T-helper 1 cell (primary cell): Measurements from ENCODE around the gene OR2Z1.
"Not testable (repeated sequence)": the region's sequence is repeated elsewhere in the genome, so short reads cannot be mapped to it uniquely, and the experiment has no call there.

Experiments
- DNase-seq, 5 donors: peaks; one replicate each; pipeline ENCODE4 v3.0.0-alpha.2; 2012 to 2020

Gene OR2Z1

DNA sequence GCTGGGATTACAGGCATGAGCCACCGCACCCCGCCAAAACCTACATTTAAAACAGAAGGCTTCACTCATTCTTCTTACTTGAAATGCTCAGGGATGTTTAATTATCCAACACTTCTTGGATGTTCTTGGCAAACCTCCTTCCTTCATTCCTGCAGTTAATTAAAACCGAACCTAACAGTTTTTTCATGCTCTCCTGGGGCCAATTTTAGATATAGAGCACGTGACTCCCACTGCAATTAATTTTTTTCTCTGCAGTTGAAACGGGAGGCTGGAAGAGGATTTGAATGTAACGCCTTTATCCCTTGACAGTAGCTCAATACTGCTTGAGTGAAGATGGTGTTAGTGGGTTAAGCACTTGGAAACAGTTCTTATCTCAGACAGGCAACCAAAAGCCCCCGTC is 18.2 kb upstream of the OR2Z1 start:
- DNase-seq, result no peak

DNA sequence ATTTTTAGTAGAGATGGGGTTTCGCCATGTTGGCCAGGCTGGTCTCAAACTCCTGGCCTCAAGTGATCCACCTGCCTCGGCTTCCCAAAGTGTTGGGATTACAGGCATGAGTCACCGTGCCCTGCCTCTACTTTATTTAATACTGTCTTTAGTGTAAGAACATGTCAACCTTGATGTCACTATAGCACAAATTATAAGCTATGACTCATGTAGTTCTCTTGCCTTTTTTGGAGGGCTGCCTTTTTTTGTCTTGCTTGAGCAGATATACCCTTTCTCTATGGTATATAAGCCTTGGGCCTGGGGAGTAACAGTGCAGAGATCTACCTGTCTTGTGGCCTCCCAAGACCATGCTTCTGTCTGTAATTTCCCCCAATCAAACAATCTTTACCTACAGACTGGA is 16.1 kb upstream of the OR2Z1 start:
- peak in 1 of 5 donors; percentile 28 for DNase-seq

DNA sequence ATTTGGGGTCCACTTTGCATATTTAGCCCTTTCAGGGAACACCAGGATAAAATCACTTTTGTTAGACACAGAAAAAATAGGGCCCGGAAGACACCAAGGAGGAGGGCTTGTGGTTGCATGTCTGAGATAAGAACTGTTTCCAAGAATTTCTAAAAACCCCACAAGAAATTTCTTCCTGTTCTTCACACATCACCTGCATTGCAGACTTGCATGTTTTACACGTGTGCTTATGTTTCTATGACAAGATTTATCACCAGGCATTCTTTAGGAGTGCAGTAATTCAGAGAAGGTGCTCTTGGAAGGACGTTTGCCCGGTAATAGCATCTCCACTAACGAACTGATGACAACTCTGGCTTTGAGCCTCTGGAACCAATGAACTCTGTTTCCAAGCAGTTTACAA is 15.7 kb upstream of the OR2Z1 start:
- DNase-seq, result peak in 1 of 5 donors; percentile 47

DNA sequence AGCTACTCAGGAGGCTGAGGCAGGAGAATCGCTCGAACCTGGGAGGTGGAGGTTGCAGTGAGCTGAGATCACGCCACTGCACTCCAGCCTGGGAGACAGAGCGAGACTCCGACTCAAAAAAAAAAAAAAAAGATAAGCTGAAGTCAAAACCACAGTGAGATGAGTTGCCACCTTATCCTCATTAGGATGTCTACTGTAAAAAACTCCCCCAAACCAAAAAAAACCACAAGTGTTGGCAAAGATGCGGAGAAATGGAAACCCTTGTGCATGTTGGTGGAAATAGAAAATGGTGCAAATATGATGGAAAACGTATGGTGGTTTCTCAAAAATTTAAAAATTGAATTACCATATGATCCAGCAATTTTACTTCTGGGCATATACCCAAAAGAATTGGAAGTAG is 11.1 kb upstream of the OR2Z1 start:
- DNase-seq, result not testable (repeated sequence)

DNA sequence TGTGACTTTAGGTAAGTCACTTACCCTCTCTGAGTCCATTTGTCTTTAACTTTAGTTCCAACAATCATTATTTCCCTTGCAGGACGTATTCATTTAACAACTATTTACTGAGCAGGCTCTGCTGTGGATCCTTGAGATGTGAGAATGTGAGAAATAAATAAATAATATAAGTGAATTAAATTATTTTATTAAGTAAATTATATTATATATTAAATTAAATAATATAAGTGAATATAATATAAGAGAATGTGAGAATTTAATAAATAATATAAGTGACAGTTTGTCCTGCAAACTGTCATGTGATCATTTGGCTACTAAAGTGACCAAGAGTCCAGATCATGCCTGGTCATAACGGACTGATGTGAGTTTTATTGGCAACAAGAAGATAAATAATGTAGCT is 598 bp downstream of the OR2Z1 start:
- no peak for DNase-seq

DNA sequence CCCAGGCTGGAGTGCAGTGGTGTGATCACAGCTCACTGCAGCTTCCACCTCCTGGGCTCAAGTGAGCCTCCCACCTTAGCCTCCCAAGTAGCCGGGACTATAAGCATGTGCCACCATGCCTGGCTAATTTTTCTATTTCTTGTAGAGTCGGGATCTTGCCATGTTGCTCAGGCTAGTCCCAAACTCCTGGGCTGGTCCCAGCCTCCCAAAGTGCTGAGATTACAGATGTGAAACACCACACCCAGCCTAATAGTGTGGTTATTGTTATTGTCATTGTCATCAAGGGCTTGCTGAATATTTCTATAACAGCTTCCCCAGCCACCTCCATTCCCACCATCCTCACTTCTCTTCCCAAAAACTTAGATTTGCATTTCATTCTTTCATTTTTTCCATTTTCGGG is 2.8 kb downstream of the OR2Z1 start:
- DNase-seq, result no peak

DNA sequence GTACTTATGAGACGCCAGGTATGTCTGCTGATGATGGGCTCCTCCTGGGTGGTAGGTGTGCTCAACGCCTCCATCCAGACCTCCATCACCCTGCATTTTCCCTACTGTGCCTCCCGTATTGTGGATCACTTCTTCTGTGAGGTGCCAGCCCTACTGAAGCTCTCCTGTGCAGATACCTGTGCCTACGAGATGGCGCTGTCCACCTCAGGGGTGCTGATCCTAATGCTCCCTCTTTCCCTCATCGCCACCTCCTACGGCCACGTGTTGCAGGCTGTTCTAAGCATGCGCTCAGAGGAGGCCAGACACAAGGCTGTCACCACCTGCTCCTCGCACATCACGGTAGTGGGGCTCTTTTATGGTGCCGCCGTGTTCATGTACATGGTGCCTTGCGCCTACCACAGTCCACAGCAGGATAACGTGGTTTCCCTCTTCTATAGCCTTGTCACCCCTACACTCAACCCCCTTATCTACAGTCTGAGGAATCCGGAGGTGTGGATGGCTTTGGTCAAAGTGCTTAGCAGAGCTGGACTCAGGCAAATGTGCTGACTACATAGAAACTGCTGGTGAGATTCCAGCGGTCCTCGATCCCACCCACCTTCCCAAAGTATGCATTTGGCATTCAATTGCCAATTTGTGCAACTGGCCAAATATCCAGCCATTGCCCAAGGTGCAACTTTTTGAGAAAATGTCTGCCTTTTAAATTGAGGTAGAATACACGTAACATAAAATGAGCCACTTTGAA is 10.2 kb downstream of the OR2Z1 start:
- no peak for DNase-seq

DNA sequence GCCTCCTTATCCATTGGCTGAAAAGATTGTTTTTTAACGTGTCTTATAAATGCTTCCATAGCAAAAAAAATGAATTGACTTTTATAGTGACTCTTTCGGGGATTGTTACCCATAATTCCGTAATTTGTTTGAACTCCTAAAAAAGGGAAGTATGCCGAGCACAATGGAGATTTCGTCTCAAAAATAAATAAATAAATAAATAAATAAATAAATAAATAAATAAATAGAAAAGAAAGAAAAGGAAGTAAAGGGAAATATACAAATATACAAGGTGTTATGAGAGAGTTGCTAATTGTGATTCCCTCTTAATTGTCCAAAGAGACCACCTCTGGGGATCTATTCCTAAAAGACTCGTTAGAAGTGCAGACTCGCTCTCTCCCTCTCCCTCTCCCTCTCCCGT is 16.9 kb downstream of the OR2Z1 start:
- no peak for DNase-seq

DNA sequence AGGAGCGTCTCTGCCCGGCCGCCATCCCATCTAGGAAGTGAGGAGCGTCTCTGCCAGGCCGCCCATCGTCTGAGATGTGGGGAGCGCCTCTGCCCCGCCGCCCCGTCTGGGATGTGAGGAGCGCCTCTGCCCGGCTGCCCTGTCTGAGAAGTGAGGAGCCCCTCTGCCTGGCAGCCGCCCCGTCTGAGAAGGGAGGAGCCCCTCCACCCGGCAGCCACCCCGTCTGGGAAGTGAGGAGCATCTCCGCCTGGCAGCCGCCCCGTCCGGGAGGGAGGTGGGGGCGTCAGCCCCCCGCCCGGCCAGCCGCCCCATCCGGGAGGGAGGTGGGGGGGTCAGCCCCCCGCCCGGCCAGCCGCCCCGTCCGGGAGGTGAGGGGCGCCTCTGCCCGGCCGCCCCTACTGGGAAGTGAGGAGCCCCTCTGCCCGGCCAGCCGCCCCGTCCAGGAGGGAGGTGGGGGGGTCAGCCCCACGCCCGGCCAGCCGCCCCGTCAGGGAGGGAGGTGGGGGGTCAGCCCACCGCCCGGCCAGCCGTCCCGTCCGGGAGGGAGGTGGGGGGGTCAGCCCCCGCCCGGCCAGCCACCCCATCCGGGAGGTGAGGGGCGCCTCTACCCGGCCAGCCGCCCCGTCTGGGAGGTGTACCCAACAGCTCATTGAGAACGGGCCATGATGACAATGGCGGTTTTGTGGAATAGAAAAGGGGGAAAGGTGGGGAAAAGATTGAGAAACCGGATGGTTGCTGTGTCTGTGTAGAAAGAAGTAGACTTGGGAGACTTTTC is 18.0 kb downstream of the OR2Z1 start:
- DNase-seq, result not testable (repeated sequence)

DNA sequence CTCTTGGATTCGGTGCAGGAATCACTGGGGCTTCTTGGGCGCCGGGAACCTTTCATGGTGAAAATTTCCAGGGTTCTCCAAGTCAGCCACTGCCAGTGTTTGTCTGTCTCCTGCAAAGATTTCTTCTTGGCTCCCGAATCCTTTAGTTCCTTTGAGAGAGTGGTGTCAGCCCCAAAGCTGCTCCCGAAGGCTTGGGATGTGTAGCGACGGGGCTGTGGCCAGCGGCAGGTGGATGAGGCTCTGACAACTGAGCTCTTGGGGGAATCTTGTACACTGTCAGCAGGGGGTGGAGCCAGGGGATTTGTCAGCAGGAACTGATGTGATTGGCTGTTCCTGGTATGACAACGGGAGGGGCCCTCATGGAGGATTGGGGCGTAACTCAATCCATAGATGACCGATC is 45.8 kb downstream of the OR2Z1 start:
- DNase-seq, result not testable (repeated sequence)

DNA sequence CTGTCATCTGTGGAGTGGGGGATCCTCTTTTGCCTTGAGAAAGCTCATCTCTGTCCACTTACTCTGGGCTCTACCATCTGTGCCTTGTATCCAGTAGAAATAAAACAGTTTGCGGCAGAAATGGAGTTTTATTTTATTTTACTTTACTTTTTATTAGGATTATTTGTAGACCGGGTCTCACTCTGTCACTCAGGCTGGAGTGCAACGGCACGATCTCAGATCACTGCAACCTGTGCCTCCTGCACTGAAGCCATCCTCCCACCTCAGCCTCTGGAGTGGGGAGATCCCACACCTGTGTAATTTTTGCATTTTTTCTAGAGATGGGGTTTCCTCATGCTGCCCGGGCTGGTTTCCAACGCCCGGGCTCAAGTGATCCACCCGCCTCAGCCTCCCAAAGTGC is 47.8 kb downstream of the OR2Z1 start:
- DNase-seq, result not testable (repeated sequence)

DNA sequence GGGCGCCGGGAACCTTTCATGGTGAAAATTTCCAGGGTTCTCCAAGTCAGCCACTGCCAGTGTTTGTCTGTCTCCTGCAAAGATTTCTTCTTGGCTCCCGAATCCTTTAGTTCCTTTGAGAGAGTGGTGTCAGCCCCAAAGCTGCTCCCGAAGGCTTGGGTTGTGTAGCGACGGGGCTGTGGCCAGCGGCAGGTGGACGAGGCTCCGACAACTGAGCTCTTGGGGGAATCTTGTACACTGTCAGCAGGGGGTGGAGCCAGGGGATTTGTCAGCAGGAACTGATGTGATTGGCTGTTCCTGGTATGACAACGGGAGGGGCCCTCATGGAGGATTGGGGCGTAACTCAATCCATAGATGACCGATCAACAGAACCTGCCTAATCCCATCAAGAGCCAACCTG is 52.2 kb downstream of the OR2Z1 start:
- DNase-seq, result not testable (repeated sequence)
